ENCODE results near the gene FAT2. TPM values are rescaled to one million over a fixed set of nuclear protein-coding genes. Genes with fewer than 3 reads are reported as not detected.

FAT2 gene
- total and polyA plus RNA-seq, 2 experiments from 2014 or later = 0.06 to 0.59 TPM

- peaks cover 32% of the 10 kb centered on the region for H3K4me1 ChIP-seq (ENCODE audit: insufficient read depth)
Observed at GRCh38 chr5:151617841-151618710, 26.9 kb upstream of the FAT2 start.

More at GRCh38 chr5:151617841-151618710, 26.9 kb upstream of the FAT2 start:
- Mint-ChIP-seq H3K9me3 (no peaks in the 10 kb centered on the region), H3K27ac (no peak overlapping the region), H3K4me1 (peaks cover 37% of the 10 kb centered on the region), H3K27me3 (ENCODE audit: insufficient read depth, low read depth, poor library complexity) (peaks cover 6% of the 10 kb centered on the region), H3K4me3 (no peak overlapping the region), H3K36me3 (ENCODE audit: low read depth) (no peaks in the 10 kb centered on the region)
- Histone ChIP-seq H3K4me3 (no peak overlapping the region), H3K79me2 (replicated peaks; ENCODE audit: insufficient read depth) (no peaks in the 10 kb centered on the region), H3K4me2 (0 out of 2 replicates have a peak overlapping the region, but pooled peaks have one; percentile 19), H3K9me2 (ENCODE audit: insufficient read depth) (no peaks in the 10 kb centered on the region), H3K27me3 (ENCODE audit: insufficient read depth) (no peaks in the 10 kb centered on the region), H3K36me3 (ENCODE audit: insufficient read depth) (no peaks in the 10 kb centered on the region), H2AFZ (no peak overlapping the region), H3F3A (replicated peaks; ENCODE audit: low read depth) (no peaks in the 10 kb centered on the region), H4K20me1 (replicated peaks; ENCODE audit: insufficient read depth) (no peaks in the 10 kb centered on the region), H3K27ac (ENCODE audit: low read depth) (no peak overlapping the region)
- TF ChIP-seq REST (IDR thresholded peaks at IDR 0.05; ENCODE audit: unreplicated experiment) (no peak), POLR2AphosphoS5 (IDR thresholded peaks at IDR 0.05; ENCODE audit: low read depth) (no peak), ZNF114 (CRISPR knock-in tag; IDR thresholded peaks at IDR 0.05) (no peak), EZH2phosphoT487 (IDR thresholded peaks at IDR 0.05; ENCODE audit: unreplicated experiment) (no peak), ZNF331 (CRISPR knock-in tag; IDR thresholded peaks at IDR 0.05; ENCODE audit: low read depth) (no peak), STAT1 (IDR thresholded peaks at IDR 0.05; ENCODE audit: unreplicated experiment) (no peak), EZH2 (IDR thresholded peaks at IDR 0.05; ENCODE audit: low read depth, unreplicated experiment) (no peak), JUNB (IDR thresholded peaks at IDR 0.05; ENCODE audit: unreplicated experiment) (no peak), ZNF462 (CRISPR knock-in tag; IDR thresholded peaks at IDR 0.05) (no peak), CREB1 (CRISPR knock-in tag; IDR thresholded peaks at IDR 0.05; ENCODE audit: low read depth) (no peak), ETS1 (IDR thresholded peaks at IDR 0.05) (no peak), CTCF (conservative IDR thresholded peaks at IDR 0.05; ENCODE audit: low read depth in 2 of 2) (no peak), NANOG (IDR thresholded peaks at IDR 0.05; ENCODE audit: borderline replicate concordance) (no peak)
- DNase-seq (ENCODE audit: low spot score) (no peak), ATAC-seq (no peak)
